Progenitor cell of endocrine pancreas (in vitro differentiated cells): ENCODE results near the gene GLB1L3. TPM values are rescaled to one million over a fixed set of nuclear protein-coding genes. Genes with fewer than 3 reads are reported as not detected.

Source experiments
- DNase-seq: peaks from one replicate; pipeline ENCODE4 v3.0.0; 2021; ENCODE audit warnings: low spot score; ENCODE audit not compliant: unreplicated experiment
- H3K27ac Mint-ChIP-seq: 2 replicates; pipeline ENCODE4 v1.8.0; 2021; ENCODE audit warnings: mild to moderate bottlenecking, moderate library complexity, mixed read lengths
- H3K27me3 Mint-ChIP-seq: 2 replicates; pipeline ENCODE4 v1.8.0; 2021; ENCODE audit warnings: mixed read lengths
- H3K36me3 Mint-ChIP-seq: 2 replicates; pipeline ENCODE4 v1.8.0; 2022; ENCODE audit warnings: mixed read lengths; ENCODE audit not compliant: insufficient read depth
- H3K4me1 Mint-ChIP-seq: 2 replicates; pipeline ENCODE4 v1.8.0; 2021; ENCODE audit warnings: low read depth, mixed read lengths
- H3K4me3 Mint-ChIP-seq: 2 replicates; pipeline ENCODE4 v1.8.0; 2021; ENCODE audit warnings: low read depth, mild to moderate bottlenecking, moderate library complexity, mixed read lengths
- H3K9me3 Mint-ChIP-seq: 2 replicates; pipeline ENCODE4 v1.8.0; 2021; ENCODE audit warnings: low read depth, mixed read lengths
- total RNA-seq: library from RNA; stranded (reverse); gene quantifications from 2 replicates; pipeline ENCODE4 v1.2.1, GENCODE V29; 2021
- TF ChIP-seq, protein P1 (sequence below): fragments of 200-600 bp; sonication (generic); IDR thresholded peaks from one replicate; pipeline ENCODE4 v1.5.0; 2021; ENCODE audit warnings: antibody characterized with exemption, mild to moderate bottlenecking; ENCODE audit not compliant: unreplicated experiment

The GLB1L3 gene
- total RNA-seq, 1 donor from 2014 or later = not detected

DNA sequence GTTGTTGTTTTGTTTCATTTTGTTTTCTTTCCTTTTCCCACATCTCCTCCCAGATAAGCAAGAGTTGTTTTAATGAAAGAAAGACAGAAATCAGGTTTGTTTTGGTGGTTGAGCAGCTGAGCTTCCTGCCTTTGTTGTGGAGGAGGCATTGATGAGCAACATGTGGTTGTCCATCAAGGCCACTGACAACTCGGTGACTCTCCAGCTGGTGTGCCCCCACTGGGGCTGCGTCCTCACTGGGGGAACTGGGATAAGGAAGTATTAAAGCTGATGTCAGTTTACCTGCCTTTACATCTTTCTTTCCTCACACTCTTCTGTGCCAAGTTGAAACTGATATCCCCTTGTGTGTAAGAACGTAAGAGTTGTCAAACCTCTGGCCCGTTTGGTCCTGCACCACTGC lies 45.8 kb upstream of the GLB1L3 start:
- Mint-ChIP-seq H3K9me3 (no peaks in the 10 kb centered on the region), H3K4me3 (no peak overlapping the region), H3K27ac (no peak overlapping the region), H3K27me3 (no peaks in the 10 kb centered on the region), H3K4me1 (peaks cover 6% of the 10 kb centered on the region), H3K36me3 (no peaks in the 10 kb centered on the region)
- TF ChIP-seq, protein P1, sequence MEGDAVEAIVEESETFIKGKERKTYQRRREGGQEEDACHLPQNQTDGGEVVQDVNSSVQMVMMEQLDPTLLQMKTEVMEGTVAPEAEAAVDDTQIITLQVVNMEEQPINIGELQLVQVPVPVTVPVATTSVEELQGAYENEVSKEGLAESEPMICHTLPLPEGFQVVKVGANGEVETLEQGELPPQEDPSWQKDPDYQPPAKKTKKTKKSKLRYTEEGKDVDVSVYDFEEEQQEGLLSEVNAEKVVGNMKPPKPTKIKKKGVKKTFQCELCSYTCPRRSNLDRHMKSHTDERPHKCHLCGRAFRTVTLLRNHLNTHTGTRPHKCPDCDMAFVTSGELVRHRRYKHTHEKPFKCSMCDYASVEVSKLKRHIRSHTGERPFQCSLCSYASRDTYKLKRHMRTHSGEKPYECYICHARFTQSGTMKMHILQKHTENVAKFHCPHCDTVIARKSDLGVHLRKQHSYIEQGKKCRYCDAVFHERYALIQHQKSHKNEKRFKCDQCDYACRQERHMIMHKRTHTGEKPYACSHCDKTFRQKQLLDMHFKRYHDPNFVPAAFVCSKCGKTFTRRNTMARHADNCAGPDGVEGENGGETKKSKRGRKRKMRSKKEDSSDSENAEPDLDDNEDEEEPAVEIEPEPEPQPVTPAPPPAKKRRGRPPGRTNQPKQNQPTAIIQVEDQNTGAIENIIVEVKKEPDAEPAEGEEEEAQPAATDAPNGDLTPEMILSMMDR = no peak
- DNase-seq = no peak

DNA sequence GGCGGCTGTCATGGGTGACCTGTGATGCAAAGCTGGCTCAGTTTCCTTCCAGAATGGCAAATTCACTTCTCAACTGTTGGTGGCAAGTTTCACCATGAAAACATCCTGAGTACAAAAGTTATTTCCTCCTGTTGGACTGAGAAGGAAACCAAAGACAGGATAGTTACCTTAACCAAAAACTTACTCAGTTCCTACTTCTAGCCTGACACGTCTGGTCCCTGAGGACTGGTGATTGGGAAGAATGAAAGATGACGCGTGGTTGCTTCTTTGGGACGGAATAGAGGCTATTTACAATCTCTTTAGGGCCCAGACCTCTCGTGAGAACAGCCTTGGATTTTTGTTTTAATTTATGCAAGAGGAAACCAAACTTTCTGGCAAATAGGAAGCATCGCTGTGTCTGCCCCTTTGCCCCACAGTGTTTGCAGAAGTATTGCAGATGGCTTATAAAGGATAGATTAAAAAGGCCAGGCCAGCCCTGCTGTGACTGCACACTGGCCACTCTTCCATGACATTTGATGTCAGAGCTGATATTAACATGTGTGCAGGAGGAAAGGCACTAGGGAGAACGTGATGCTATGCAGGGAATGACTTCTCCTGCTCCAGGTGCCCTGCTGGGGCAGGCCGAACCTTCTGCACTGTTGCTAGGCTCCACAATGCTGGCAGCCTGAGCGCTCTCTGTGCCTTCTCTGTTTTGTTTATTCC lies 44.1 kb upstream of the GLB1L3 start:
- Mint-ChIP-seq H3K9me3 (no peaks in the 10 kb centered on the region), H3K27ac (no peak overlapping the region), H3K4me3 (no peak overlapping the region), H3K36me3 (peaks cover 1% of the 10 kb centered on the region), H3K4me1 (no peaks in the 10 kb centered on the region), H3K27me3 (no peaks in the 10 kb centered on the region)
- no peak for DNase-seq
- TF ChIP-seq, protein P1 = no peak

DNA sequence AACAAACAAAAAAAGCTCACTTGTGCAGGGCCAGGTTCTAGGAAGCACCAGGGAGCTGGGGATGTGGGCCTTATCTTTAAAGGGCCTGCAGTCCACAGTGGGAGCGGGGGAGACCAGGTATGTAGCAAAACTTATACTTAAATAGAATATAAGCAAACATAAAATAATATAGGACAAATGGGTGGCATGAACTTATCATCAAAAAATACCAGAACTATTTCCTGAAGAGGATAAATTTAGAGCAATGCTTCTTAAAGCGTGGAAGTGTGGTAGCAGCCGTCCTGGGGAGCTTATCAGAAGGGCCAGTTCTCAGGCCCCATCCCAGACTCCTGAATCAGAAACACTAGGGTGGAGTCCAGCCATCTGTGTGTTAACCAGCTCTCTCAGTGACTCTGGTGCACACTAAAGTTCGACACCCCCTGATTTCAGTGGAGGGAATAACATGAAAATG lies 42.4 kb upstream of the GLB1L3 start:
- TF ChIP-seq, protein P1 = no peak
- Mint-ChIP-seq H3K9me3 (no peaks in the 10 kb centered on the region), H3K4me1 (no peaks in the 10 kb centered on the region), H3K4me3 (no peak overlapping the region), H3K27ac (no peak overlapping the region), H3K36me3 (peaks cover 5% of the 10 kb centered on the region), H3K27me3 (no peaks in the 10 kb centered on the region)
- no peak for DNase-seq

DNA sequence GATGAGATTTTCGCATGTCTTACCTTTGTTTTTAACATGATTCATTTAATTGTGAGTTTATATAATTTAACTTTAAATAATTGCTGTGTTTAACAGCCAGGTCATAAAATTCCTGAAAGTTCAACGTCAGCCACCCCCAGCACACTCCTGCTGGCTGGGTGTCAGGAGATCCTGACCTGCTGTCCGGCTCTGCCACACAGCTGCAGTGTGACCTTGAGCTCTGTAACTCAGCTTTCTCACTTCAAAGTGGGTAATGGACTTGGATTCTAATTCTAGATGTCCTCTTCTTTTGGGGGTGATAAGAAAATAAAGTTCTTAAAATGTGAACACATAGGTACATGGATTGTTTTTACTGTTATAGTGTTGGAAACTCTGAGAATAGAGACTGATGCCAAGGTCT lies 40.8 kb upstream of the GLB1L3 start:
- TF ChIP-seq, protein P1 = no peak
- H3K27ac Mint-ChIP-seq = no peak overlapping the region
- H3K4me3 Mint-ChIP-seq = no peak overlapping the region
- peaks cover 7% of the 10 kb centered on the region for H3K36me3 Mint-ChIP-seq
- no peaks in the 10 kb centered on the region for H3K9me3 Mint-ChIP-seq
- H3K27me3 Mint-ChIP-seq = no peaks in the 10 kb centered on the region
- DNase-seq = no peak
- H3K4me1 Mint-ChIP-seq = no peaks in the 10 kb centered on the region

DNA sequence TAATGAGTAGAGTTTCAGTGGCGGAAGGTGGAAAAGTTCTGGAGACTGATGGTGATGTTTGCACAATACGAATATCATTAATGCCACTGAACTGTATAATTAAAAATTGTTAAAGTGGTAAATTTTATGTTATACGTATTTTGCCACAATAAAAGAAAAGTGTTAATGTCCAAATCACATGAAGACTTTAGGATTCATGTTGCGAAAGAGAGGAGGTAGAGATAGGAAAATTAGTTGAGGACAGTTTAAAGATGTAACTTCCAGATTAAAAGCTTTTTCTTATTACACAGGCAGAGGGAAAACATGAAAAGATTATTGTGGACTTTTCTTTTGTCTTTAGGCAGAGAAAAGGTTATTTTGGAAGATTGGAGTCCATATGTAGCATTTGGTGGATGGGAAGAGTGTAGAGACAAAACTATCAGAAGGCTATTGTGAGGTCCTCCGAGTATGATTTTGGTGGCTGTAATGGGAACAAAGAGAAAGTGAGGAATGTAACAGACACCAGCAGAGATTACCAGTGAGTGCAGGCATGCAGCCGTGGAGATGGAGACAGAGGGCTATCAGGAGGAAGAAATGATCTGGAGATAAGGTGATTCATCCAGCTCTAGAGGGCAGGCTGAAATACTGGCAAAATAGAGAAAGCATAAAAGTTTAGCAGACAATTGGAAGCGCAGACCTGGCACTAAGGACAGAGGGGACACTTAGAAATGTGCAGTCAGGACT lies 39.2 kb upstream of the GLB1L3 start:
- H3K4me1 Mint-ChIP-seq = no peaks in the 10 kb centered on the region
- no peak for DNase-seq
- TF ChIP-seq, protein P1 = no peak
- no peak overlapping the region for H3K27ac Mint-ChIP-seq
- peaks cover 7% of the 10 kb centered on the region for H3K36me3 Mint-ChIP-seq
- no peak overlapping the region for H3K4me3 Mint-ChIP-seq
- no peaks in the 10 kb centered on the region for H3K27me3 Mint-ChIP-seq
- no peaks in the 10 kb centered on the region for H3K9me3 Mint-ChIP-seq
